ENCODE measurements around the gene SORBS2. TPM values are rescaled to one million over a fixed set of nuclear protein-coding genes. Genes with fewer than 3 reads are reported as not detected.

SORBS2 gene
- total RNA-seq, 1 experiment from 2014 or later: 9.7 TPM

DNA sequence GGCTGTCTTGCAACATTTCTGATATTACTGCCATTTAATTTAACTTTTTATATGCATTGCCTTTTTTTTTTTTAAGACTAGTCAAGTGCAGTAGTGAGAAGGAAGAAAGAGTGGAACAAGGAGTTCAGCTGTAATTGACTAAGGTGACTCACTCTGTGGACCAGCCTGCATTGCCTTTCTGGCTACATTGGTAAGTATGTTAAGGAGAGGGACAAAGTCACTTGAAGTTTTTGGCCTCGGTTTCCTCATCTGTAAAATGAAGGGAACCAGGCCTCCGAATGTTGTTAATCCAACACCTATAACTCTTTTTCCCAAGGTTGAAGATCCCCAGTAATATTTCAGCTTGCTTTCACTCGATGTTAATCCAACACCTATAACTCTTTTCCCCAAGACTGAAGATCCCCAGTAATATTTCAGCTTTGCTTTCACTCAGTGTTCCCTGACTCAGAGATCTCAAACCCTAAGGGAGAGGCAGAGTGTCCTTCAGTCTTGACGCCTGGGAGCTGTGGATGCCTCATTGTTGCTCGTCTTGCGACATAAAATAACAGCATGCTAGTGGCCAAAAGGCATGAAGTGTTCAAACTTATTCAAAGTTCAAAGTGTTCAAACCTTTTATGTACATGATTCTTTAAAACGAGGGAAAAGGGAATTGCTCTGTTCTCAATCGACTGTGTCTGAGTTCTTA is 102.0 kb downstream of the SORBS2 start:
- H3K79me2 ChIP-seq (ENCODE audit: insufficient read depth, low read length): no peaks in the 10 kb centered on the region; the same call in 1 of the 2 replicates
- no peak overlapping the region for H3K4ac ChIP-seq (ENCODE audit: low read depth, low read length)
- H4K91ac ChIP-seq (ENCODE audit: insufficient read length, low read depth, low read length): no peak overlapping the region
- H3K14ac ChIP-seq (ENCODE audit: insufficient read depth, low read length): no peak overlapping the region
- Mint-ChIP-seq H3K9me3 (peaks cover 8 to 22% of the 10 kb centered on the region in 2 experiments), H3K4me3 (no peak overlapping the region), H3K4me1 (peaks cover 8 to 12% of the 10 kb centered on the region in 2 experiments), H3K27ac (no peak overlapping the region; a peak in 1 of 7 replicates), H3K27me3 (ENCODE audit: low read depth) (peaks cover 2% of the 10 kb centered on the region), H3K36me3 (ENCODE audit: insufficient read depth in 1 of 3, low read depth in 3 of 3) (peaks cover 7 to 51% (median 27%) of the 10 kb centered on the region in 3 experiments; a peak in 6 of 7 replicates)
- H4K8ac ChIP-seq (replicated peaks; ENCODE audit: insufficient read length, low read depth, low read length): no peak overlapping the region
- H4K5ac ChIP-seq (ENCODE audit: insufficient read length, low read depth, low read length): no peak overlapping the region
- no peaks in the 10 kb centered on the region for H4K20me1 ChIP-seq (ENCODE audit: control insufficient read depth, insufficient read depth, insufficient read length)
- no peak overlapping the region for H3K4me2 ChIP-seq (ENCODE audit: insufficient read depth, insufficient read length, low read length)
- no CpG with 5 or more reads among the region's 8 CpGs for WGBS (ENCODE audit: extremely low coverage, insufficient read length, low lambda C conversion rate)
- H3K18ac ChIP-seq (ENCODE audit: insufficient read length, low read depth, low read length): no peak overlapping the region
- no peak overlapping the region for H3K23ac ChIP-seq (ENCODE audit: insufficient read length, low read depth, low read length)
- no peak overlapping the region for H2BK15ac ChIP-seq (ENCODE audit: low read depth, low read length)
- H3K27me3 ChIP-seq (ENCODE audit: insufficient read depth, low read length): no peaks in the 10 kb centered on the region
- no peaks in the 10 kb centered on the region for H3K23me2 ChIP-seq (ENCODE audit: insufficient read length, low read depth, low read length, poor library complexity, severe bottlenecking)
- H3K4me1 ChIP-seq (ENCODE audit: insufficient read depth, low read length): no peaks in the 10 kb centered on the region
- H2BK20ac ChIP-seq (ENCODE audit: low read depth, low read length, poor library complexity, severe bottlenecking): no peak overlapping the region
- no peak overlapping the region for H3T11ph ChIP-seq (ENCODE audit: low read length)
- no peak overlapping the region for H2BK12ac ChIP-seq (ENCODE audit: insufficient read length, low read depth, low read length)
- no peak for DNase-seq
- H2BK5ac ChIP-seq (ENCODE audit: insufficient read length, low read length): no peak overlapping the region
- no peaks in the 10 kb centered on the region for H3K79me1 ChIP-seq (ENCODE audit: insufficient read depth, low read depth, low read length, poor library complexity, severe bottlenecking)
- no peak overlapping the region for H3K56ac ChIP-seq (ENCODE audit: insufficient read length, low read depth, low read length)
- no peak overlapping the region for H2BK120ac ChIP-seq (ENCODE audit: low read depth, low read length, poor library complexity, severe bottlenecking)
- H2AK5ac ChIP-seq (ENCODE audit: insufficient read length, low read length): no peak overlapping the region
- H2AFZ ChIP-seq (ENCODE audit: low read length): no peak overlapping the region
- TF ChIP-seq, protein P1, sequence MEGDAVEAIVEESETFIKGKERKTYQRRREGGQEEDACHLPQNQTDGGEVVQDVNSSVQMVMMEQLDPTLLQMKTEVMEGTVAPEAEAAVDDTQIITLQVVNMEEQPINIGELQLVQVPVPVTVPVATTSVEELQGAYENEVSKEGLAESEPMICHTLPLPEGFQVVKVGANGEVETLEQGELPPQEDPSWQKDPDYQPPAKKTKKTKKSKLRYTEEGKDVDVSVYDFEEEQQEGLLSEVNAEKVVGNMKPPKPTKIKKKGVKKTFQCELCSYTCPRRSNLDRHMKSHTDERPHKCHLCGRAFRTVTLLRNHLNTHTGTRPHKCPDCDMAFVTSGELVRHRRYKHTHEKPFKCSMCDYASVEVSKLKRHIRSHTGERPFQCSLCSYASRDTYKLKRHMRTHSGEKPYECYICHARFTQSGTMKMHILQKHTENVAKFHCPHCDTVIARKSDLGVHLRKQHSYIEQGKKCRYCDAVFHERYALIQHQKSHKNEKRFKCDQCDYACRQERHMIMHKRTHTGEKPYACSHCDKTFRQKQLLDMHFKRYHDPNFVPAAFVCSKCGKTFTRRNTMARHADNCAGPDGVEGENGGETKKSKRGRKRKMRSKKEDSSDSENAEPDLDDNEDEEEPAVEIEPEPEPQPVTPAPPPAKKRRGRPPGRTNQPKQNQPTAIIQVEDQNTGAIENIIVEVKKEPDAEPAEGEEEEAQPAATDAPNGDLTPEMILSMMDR (conservative IDR thresholded peaks at IDR 0.05): no peak
- H3K27ac ChIP-seq (ENCODE audit: insufficient read length, low read depth, low read length): no peak overlapping the region
- H3K9ac ChIP-seq (ENCODE audit: extremely low read depth, insufficient read length, low read length): no peak overlapping the region
- no peaks in the 10 kb centered on the region for H3K9me3 ChIP-seq (ENCODE audit: control insufficient read depth, low read depth, low read length)
